Stomach smooth muscle (tissue), 2 donors: Measurements from ENCODE around the gene ITGA5.

Experiments used
- H3K27ac ChIP-seq: one replicate; pipeline ENCODE4 v1.7.0; 2013; ENCODE audit warnings: mild to moderate bottlenecking, low read length, inconsistent platforms
- H3K27me3 ChIP-seq, 2 donors: one replicate each; pipeline ENCODE4 v1.7.0; 2013; ENCODE audit warnings: low read length in 2 of 2; ENCODE audit not compliant: insufficient read depth in 2 of 2, control insufficient read depth in 1 of 2
- H3K36me3 ChIP-seq, 2 donors: one replicate each; pipeline ENCODE4 v1.7.0; 2013; ENCODE audit warnings: low read length in 2 of 2; ENCODE audit not compliant: control insufficient read depth in 2 of 2, insufficient read depth in 2 of 2
- H3K4me1 ChIP-seq: one replicate; pipeline ENCODE4 v1.7.0; 2013; ENCODE audit warnings: low read length; ENCODE audit not compliant: control insufficient read depth, insufficient read depth
- H3K4me3 ChIP-seq, 2 donors: one replicate each; pipeline ENCODE4 v1.7.0; 2013; ENCODE audit warnings: low read length in 2 of 2
- H3K9ac ChIP-seq, 2 donors: one replicate each; pipeline ENCODE4 v1.7.0; 2013; ENCODE audit warnings: low read length in 2 of 2, mild to moderate bottlenecking in 1 of 2
- H3K9me3 ChIP-seq, 2 donors: one replicate each; pipeline ENCODE4 v1.7.0; 2013; ENCODE audit warnings: low read length in 2 of 2; ENCODE audit not compliant: control insufficient read depth in 2 of 2
- donor health status: healthy.
- donor health status: Pancreatic carcinoma.

ITGA5 gene

DNA sequence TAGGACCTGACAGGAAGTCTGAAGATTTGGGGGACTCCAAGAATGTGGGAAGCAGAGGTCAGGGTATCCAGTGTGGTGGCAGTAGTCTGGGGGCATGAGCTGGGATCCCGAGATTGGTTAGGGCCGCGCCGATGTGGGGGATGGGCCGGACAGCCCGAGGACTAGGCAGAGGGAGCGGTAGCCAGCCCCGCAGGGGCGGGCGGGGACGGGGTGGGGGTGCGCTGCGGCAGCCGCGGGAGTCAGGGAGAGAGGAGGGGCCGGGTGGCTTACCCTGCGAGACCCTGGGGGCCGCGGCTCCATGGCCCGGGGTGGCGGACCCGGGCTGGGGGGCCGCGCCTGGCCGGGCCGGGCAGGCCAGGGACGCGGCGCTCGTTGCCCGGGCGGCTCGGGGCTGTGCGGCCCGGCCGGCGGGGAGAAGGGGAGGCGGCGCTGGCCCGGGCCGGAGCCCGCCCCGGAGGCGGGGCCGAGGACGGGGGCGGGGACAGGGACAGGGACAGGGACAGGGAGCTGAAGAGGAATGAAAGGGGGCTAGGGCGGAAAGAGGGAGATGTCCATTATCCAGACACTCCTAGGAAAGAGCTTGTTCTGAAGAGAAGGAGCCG is 40.2 kb downstream of the ITGA5 start:
- H3K4me3 ChIP-seq, result peak overlapping the region; percentile 63 to 85
- peak overlapping the region; percentile 60 for H3K27ac ChIP-seq
- no peaks in the 10 kb centered on the region for H3K27me3 ChIP-seq
- H3K9ac ChIP-seq, result peak overlapping the region; percentile 68 to 76
- H3K36me3 ChIP-seq, result no peaks in the 10 kb centered on the region
- H3K4me1 ChIP-seq, result peaks cover 34% of the 10 kb centered on the region
- H3K9me3 ChIP-seq, result no peaks in the 10 kb centered on the region

DNA sequence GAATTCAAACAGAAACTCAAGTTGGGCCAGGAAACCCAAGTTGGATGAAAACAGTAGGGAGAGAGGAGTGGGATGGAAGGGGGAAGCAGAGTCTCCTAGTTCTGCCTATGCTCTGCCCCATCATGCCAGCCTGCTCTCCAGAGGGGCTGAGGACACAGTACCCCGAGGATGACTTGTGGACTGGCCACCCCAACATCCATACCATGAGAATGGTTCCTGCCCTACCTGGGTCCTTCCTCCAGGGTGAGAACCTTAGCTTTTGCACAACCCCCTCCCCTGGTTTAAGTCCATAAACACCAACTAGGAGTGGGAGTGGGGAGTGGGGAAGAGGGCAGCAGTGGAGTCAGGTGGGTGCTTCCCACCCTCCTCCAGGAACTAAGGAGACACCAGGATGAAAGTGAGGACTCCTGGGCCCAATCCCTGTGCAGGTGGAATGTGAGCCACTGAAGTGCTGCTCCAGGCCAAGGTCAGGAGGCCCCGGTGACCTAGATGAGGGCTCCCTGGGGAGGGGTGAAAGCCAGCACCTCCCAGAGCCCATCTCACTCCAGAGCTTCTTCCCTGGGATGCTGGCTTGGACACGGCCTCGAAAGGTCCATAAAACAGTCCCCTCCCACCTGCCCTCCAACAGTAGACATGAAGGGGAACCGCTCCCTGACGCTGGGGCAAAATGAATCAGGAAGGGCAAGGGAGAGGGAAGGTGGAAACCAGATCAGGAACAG is 41.1 kb downstream of the ITGA5 start:
- no peaks in the 10 kb centered on the region for H3K9me3 ChIP-seq
- H3K9ac ChIP-seq, result peak overlapping the region; percentile 55 to 76
- H3K4me3 ChIP-seq, result peak overlapping the region; percentile 56 to 85
- H3K27ac ChIP-seq, result peak overlapping the region; percentile 18
- H3K36me3 ChIP-seq, result peaks cover 0 to 2% of the 10 kb centered on the region in 2 donors
- no peaks in the 10 kb centered on the region for H3K27me3 ChIP-seq
- peaks cover 34% of the 10 kb centered on the region for H3K4me1 ChIP-seq

- peak overlapping the region in 1 of 2 donors; percentile 35 for H3K4me3 ChIP-seq
These were observed 42.1 kb downstream of the ITGA5 start for GRCh38 chr12:54377007-54377406.

GRCh38 chr12:54376596-54376995 is 42.5 kb downstream of the ITGA5 start:
- Histone ChIP-seq H3K9ac (no peak overlapping the region), H3K4me1 (peaks cover 39% of the 10 kb centered on the region), H3K4me3 (peak overlapping the region in 1 of 2 donors; percentile 35), H3K36me3 (peaks cover 0 to 2% of the 10 kb centered on the region in 2 donors), H3K27ac (peak overlapping the region; percentile 31), H3K27me3 (no peaks in the 10 kb centered on the region), H3K9me3 (no peaks in the 10 kb centered on the region)

More at GRCh38 chr12:54377007-54377406, 42.1 kb downstream of the ITGA5 start:
- Histone ChIP-seq H3K4me1 (peaks cover 35% of the 10 kb centered on the region), H3K36me3 (peaks cover 0 to 2% of the 10 kb centered on the region in 2 donors), H3K27me3 (no peaks in the 10 kb centered on the region), H3K9me3 (no peaks in the 10 kb centered on the region), H3K27ac (peak overlapping the region; percentile 31), H3K9ac (no peak overlapping the region)

GRCh38 chr12:54375259-54375579 is 43.8 kb downstream of the ITGA5 start:
- H3K4me1 ChIP-seq, result peaks cover 52% of the 10 kb centered on the region

DNA sequence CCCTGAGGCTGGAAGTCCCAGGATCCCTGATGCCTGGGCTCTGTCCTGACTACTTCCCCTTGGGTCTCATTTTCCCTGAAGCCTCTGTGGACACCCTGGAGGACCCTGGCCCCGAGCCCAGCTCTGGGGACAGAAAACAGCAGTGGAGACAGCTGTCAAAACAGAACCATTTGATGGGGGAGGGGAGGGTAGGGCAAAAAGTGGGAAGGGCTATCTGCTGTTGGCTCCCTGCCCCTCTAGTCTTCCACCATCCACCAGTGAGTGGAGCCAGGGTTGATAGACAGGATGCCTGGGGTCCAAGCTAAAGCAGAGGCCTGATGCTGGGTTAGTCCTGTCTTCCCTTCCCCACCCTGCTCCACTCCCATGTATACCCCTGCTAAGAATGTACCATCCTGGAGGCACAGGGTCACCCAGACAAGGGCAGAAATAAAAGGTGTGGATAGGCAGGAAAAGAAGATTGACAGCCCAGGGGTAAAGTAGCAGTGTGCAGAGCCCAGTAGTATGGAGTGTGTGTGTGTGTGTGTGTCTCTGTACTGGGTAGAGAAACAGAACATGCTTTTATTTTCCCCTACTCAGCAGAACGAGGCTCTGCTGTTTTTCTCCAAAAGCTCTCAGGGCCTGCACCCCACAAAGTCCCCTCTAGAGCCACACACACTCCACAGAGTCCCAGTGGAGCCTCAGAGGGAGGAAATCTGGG is 44.4 kb downstream of the ITGA5 start:
- Histone ChIP-seq H3K9ac (no peak overlapping the region), H3K4me1 (peaks cover 55% of the 10 kb centered on the region), H3K27me3 (no peaks in the 10 kb centered on the region), H3K27ac (no peak overlapping the region), H3K4me3 (no peak overlapping the region), H3K9me3 (no peaks in the 10 kb centered on the region), H3K36me3 (peaks cover 0 to 2% of the 10 kb centered on the region in 2 donors)

More at GRCh38 chr12:54375259-54375579, 43.8 kb downstream of the ITGA5 start:
- Histone ChIP-seq H3K9ac (no peak overlapping the region), H3K4me3 (no peak overlapping the region), H3K9me3 (no peaks in the 10 kb centered on the region), H3K36me3 (peaks cover 0 to 2% of the 10 kb centered on the region in 2 donors), H3K27ac (no peak overlapping the region), H3K27me3 (no peaks in the 10 kb centered on the region)

DNA sequence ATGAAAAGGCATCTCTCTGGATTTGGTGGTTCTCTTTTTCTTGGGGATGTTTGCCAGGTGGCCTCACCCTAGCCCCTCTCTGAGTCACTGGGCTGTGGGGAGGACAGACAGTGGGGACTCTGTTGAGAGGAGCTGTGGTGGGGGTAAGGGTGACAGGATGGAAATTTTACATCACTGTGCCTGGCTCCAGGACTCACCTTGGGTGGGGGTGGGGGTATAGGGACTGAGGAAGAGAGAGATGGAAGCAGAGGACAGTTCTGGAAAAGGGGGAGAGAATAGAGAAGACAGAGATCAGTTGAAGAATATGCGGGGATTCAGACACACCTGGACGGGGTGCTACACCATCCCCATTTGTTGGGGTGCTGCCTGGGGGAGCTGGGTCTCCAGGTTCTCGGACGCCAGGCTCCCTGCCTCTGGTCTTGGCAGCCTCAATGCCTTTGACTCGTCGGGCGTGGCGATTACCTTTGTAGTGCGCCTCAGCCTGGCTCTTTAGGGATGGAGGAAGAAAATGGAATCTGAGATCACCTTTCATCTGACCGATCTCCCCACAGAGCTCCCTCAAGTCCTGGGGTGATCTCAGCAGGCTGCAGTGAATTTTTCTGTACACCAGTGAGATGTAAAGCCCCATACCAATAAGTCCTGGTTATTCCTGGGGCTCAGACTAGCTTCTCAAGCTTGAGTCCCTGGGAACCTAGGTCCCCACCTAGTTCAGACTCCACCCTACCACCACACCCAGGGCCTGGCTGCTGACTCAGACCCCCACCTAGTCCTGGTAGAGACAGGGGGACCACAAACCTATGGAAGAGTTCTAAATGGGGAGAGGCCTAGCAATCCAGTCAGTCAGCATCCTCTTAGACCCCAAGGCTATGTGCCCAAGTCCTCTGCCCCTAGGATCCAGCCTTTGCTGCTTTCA is 45.2 kb downstream of the ITGA5 start:
- H3K4me1 ChIP-seq, result peaks cover 54% of the 10 kb centered on the region
- peak overlapping the region; percentile 6 to 21 for H3K9ac ChIP-seq
- H3K36me3 ChIP-seq, result peaks cover 0 to 2% of the 10 kb centered on the region in 2 donors
- H3K9me3 ChIP-seq, result no peaks in the 10 kb centered on the region
- no peaks in the 10 kb centered on the region for H3K27me3 ChIP-seq
- no peak overlapping the region for H3K4me3 ChIP-seq
- H3K27ac ChIP-seq, result peak overlapping the region; percentile 6

- no peaks in the 10 kb centered on the region for H3K9me3 ChIP-seq
- peak overlapping the region; percentile 62 for H3K27ac ChIP-seq
- H3K9ac ChIP-seq, result no peak overlapping the region
- H3K36me3 ChIP-seq, result peaks cover 0 to 2% of the 10 kb centered on the region in 2 donors
- H3K4me3 ChIP-seq, result no peak overlapping the region
- H3K27me3 ChIP-seq, result no peaks in the 10 kb centered on the region
- peaks cover 50% of the 10 kb centered on the region for H3K4me1 ChIP-seq
These were observed 46.8 kb downstream of the ITGA5 start for GRCh38 chr12:54372113-54372806.

GRCh38 chr12:54371328-54372112 is 47.5 kb downstream of the ITGA5 start:
- peaks cover 50% of the 10 kb centered on the region for H3K4me1 ChIP-seq
- peaks cover 0 to 2% of the 10 kb centered on the region in 2 donors for H3K36me3 ChIP-seq
- H3K9me3 ChIP-seq, result no peaks in the 10 kb centered on the region
- no peaks in the 10 kb centered on the region for H3K27me3 ChIP-seq
- H3K27ac ChIP-seq, result peak overlapping the region; percentile 62
- peak overlapping the region in 1 of 2 donors; percentile 3 for H3K4me3 ChIP-seq
- H3K9ac ChIP-seq, result peak overlapping the region in 1 of 2 donors; percentile 16
